Myocyte (in vitro differentiated cells): ENCODE measurements around the gene ACKR3. TPM values are rescaled to one million over a fixed set of nuclear protein-coding genes. Genes with fewer than 3 reads are reported as not detected.

Experiments used
- DNase-seq: peaks from one replicate; pipeline ENCODE4 v3.0.0-alpha.2; 2012; ENCODE audit warnings: low read depth
- total RNA-seq: library from RNA; depleted of rRNA; stranded (reverse); fragments of >200 nt; gene quantifications from 2 replicates; pipeline ENCODE4 v1.2.3, GENCODE V29; 2014

ACKR3 gene
- total RNA-seq, 1 donor from 2014 or later: not detected

DNA sequence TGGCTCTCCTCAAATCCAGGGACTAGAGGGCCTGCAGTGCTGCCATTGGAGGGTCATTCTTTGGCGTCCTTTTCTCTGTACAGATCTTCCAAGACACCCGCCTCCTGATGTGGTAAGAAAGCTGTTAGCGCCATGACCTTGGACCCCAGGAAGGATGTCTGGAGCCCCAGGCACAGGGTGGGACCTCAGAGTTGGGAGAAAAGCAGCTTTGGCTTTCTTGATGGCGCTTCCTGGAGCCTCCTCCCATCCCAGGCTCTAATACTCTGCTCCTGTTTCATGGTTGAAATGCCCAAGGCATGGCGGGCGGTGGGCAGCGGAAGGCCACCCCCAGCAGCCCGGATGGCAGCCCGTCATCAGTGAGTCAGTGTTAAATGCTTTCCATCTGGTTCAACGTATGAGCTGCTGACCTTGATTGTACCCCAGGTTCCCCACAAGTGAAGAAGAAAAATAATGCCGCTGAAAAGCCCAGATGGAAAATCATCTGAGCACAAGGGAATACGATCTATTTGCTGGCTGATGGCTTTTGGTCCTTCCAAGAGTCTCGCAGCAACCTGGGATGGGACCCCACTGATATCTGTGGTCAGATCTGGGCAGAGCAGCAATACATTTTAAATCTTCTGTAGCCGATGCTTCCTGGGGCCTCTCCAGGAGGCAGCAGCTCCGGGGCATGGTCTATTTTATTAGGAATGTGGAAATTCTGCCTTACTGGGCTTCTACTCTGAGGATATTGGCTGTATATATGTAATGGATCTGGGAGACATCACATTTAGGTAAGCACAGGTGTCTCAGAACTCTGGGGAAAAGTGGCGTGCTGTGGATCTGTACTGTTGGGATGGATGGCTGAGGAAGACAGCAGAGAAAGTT lies 15.1 kb downstream of the ACKR3 start:
- DNase-seq: no peak

DNA sequence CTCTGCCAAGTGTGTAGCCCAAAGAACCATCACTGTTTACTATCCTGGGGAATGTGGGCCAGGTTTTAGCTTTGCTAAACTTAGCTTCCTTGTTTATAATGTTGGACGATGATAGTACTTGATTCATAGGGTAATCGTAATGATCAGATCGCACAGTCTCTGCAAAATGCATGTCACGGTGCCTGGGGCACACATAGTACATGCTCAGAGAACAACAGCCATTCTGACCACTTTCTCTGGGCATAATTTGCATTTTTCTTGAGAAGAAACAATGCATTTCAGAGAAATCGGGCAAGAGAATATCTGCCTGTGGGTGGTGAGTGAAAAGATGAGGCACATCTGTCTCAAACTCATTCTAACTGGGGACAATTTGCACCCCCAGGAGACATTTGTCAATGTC lies 16.3 kb downstream of the ACKR3 start:
- no peak for DNase-seq

DNA sequence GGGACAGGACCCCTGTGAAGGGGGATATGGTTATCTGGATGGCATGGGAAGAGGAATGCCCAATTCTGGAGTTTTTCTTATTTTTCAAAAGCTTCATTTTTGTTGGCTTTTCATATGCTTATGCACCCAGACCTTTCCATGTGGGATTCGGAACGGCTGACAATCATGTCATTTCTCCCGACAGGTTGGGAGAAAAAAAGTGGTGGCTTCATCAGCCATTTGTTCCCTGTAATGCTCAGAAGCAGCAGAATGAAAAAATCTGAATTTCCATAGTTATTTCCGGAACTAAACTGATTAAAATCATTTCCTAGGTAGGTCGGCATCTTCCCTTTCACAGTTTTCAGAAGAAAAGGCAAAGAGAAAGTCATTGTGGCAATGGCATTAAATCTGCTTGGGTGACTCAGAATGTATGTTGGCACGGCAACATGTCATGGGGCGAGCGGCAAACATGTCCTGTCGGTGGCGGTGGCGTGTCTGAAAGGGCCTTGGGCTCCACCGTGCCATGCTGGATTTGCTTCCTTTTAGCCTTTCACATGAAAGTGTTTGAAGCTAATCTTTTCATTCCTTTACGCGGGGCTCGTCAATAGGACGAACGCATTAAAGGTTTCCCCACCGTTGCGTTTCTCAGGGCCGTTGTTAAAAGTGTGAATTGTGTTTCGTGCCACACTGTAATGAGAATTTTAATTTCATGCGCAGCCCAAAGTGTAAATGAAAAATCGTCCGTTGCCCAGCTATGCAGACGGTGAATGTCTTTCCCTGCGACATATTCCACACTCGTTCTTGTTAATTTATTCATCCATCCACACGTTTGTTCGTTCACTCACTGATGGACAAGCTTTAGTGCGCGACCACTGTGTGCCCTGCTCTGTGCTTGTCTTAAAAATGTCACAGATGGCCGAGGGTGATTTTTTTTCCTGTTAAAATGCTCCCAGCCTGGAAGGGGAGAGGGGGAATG lies 18.5 kb downstream of the ACKR3 start:
- DNase-seq: no peak

DNA sequence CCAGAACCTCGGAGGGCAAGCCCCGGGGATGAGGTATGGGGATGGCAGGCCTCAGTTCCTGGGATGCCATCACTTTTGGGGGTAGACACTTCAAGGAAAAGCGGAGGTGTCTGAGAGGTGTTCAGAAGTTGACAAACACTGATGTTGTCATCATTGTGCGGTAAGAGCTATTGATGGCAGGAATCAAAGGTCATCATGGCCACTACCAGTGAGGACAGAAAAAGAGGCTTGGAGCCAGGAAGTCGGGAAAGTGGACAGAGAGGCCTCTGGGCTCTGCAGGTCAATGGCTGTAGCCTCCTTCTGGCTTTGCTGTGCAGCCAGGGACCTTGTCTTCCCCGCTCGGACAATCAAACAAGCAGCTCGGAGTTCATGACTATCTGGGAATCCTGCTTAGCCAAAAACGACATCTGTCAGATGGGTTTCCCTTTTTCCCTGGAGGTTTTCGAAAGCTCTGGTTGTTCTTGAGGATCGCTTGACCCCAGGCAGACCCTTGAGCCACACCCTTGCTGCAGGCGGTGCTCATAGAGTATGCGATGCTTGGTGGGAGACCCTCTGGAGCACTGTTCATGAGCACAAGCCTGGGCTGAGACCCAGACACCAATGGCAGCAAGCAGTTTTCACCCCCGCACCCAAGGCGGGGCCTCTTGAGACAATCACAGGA lies 19.4 kb downstream of the ACKR3 start:
- no peak for DNase-seq

DNA sequence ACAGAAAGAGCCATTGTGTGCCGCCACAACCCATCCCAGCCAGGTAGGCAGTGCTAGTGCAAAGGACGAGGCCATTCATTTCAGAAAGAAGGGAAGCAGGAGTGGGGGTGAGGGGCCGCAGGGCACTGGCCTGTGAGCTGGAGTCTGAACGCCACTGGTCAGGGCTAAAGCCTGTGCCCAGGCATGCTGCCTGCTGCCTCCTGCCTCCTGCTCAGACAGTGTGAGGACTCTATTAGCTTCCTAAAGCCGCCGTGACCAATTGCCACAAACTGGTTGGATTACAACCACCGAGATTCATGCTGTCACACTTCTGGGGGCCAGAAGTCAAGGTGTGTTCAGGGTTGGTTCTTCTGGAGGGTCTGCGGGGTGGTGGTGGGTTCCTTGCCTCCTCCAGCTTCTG lies 21.2 kb downstream of the ACKR3 start:
- no peak for DNase-seq

DNA sequence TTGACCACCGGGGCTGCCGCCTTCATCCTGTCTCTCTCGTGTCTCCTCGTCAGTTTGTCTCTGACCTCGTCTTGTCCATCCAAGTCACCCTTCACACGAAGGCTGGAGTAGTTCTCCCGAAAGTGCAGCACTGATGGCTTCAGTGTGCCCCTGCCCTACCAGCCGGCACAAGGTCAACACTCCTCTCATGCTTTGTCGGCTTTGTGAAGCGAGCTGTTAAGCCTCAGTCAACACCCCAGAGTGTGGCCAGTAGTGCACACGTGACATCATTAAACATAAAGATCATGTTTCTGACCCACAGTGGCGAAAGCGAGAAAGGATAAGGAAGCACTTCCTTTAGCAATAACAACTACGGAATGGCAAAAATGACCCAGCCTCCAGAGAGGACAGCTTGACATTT lies 23.2 kb downstream of the ACKR3 start:
- no peak for DNase-seq

DNA sequence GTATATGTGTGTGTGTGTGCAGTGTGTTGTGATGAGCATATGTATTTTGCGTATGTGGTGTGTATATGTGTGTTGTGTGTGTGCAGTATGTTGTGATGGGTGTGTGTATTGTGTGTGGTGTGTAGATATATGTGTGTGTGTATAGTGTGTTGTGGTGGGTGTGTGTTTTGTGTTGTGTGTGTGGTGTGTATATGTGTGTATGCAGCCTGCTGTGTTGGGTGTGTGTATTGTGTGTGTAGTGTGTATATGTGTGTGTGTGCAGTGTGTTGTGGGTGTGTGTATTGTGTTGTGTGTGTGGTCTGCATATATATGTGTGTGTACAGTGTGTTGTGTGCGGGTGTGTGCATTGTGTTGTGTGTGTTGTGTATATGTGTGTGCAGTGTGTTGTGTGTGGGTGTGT lies 23.9 kb downstream of the ACKR3 start:
- no peak for DNase-seq

DNA sequence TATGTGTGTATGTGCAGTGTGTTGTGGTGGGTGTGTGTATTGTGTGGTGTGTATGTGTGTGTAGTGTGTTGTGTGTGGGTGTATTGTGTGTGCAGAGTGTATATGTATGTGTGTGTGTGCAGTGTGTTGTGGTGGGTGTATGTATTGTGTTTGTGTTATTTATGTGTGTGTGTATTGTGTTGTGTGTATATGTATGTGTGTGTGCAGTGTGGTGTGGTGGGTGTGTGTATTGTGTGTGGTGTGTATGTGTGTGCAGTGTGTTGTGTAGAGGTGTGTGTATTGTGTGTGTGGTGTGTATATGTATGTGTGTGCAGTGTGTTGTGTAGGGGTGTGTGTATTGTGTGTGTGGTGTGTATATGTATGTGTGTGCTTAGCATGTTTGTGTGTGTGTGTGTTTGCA lies 24.3 kb downstream of the ACKR3 start:
- DNase-seq: no peak

DNA sequence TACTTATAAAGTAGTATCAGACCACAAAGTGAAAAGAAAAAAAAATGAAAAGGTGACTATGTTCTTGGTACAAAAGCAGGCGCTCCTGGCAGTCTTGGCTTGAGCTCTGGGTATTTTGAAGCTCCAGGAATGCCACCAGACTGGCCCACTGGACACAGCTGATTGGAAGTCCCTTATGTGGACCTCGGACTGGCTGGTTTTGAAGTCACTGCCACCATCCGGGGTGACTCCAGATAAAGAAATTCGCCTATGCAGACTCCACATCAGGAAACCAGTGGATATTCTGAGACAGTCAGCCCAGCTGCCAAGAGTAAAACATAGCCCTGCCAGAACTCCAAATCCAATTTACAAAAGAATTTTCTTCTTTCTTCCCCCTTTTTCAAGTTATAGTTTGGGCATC lies 28.0 kb downstream of the ACKR3 start:
- no peak for DNase-seq

DNA sequence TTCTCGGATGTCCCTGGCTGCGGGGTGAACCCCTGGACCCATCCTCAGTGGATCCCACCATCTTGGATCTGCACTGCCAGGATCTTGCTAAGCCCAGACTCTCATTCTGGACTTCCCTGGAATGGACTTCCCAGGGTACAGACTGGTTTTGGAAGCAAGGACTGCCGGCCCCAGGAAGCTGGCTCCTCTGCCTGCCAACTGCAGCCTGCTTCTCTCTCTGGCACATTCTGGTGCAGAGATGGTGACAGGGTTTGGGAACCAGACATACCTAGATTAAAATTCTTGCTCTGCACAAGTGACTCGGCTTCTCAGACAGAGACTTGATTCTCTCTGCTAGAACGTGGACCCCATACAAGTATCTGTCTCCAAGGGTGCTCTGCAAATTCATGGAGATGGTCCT lies 29.4 kb downstream of the ACKR3 start:
- no peak for DNase-seq

DNA sequence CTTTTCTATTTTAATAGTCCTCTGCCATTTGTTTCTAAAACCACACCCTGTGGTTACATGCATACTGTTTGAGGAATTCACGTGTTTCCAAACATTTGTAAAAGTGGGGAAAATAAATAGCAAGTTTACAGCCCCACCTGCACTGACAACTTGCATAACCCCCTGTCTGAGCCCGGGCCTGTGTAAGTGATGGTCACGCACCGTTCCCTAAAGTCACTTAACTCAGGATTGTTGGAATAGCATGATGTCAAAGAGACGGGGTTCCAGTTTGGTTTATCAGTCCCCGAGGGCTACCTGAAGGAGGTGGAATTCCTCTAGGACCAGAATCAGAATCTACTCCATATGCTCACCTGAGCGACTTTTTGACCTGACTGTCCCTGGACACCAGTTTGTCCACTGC lies 30.5 kb downstream of the ACKR3 start:
- DNase-seq: no peak

DNA sequence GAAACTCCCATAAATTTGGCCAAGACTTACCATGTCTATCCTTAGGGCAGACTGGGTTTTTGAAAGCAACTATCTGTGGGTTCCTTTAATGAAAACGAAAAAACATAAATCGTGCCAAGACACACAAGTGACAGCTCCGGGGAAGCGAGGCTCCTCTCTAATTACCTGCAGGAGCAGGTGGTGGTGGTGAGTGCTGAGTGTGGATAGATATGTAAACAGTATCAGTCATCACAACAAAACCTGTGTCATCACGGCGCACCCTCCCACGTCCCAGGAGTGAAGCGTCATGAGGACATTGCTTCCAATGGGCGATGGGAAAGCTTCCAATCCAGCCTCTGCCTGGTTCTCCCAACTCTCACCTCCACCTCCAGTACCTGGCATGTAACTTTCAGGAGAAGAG lies 31.3 kb downstream of the ACKR3 start:
- no peak for DNase-seq

DNA sequence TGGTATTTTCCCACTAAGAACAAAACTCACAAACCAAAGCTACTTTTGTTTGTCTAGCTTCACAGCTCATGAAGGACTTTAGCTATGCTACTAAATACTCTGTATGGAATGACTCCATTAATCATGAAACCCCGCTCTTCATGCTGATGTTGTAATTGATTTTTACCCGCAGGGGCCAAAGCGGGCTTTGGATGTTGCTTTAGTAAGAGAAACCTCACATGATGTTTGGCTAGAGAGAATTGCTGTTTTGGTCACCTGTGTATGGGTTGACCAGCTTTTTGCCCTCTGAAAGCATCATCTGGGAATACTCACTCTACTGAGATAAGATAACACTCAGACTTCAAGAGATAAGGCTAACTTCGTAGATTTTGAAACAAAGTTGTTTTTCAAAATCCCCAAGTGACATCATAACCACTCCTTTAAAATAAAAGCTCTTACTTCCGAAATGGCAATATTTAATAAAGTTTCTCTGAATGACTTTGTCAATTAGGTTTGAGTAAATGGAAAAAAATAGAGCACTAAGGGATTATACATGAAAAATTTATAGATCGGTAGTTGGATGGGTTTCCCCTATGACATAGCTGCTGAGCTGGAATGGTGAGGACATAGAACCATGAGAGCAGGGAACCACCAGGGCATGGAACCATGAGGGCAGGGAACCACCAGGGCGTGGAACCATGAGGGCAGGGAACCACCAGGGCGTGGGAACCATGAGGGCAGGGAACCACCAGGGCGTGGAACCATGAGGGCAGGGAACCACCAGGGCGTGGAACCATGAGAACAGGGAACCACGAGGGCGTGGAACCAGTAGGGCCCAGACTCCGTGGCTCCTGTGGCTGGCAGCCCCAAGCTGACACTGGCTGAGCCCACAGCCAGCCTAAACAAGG lies 31.9 kb downstream of the ACKR3 start:
- DNase-seq: no peak

DNA sequence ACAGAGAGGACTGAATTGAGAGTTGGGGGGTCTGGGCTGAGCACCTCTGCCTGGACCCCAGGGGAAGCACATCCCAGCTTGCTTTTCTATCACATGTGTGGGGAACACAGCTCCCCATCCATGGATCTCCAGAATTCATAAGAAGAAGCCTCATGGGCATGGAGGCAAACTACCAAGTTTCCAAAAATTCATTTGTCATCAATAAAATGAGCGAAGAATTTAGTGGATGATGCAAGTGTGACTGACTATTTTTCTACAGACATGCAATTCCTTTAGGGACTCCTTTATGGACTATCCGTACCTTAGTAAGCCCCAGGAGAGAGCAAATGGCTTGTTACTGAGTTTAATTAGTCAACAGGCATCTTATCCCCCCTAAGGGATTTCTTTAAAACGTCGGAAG lies 33.1 kb downstream of the ACKR3 start:
- no peak for DNase-seq

DNA sequence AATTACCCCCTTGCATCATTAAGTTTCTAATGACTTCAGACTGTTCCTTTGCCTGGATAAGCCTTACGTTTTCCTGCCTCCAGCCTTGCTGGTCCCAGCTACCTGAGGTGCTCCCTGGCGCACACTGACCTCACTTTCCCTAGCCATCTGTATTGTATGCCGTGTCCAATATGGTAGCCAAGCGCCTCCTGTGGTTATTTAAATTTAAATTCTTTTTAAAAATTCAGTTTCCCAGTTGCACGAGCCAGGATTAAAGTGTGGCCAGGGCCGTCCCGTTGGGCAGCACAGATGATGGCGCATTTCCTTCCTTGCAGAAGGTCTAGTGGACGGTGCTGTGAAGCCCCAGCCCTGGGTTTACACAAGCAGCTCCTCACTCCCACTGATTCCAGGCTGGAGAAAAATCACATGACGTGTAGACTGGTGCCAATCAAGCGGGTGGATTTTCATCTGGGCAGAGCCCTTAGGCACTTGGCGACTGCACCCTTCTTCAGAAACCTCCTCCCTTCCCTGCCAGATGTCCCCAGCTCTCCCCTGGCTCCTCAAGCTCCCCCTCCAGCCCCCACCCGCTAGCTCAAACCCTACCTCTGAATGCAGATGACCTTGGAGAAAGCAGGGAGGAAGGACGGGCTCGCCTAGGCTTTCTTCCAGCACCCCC lies 33.9 kb downstream of the ACKR3 start:
- DNase-seq: no peak

DNA sequence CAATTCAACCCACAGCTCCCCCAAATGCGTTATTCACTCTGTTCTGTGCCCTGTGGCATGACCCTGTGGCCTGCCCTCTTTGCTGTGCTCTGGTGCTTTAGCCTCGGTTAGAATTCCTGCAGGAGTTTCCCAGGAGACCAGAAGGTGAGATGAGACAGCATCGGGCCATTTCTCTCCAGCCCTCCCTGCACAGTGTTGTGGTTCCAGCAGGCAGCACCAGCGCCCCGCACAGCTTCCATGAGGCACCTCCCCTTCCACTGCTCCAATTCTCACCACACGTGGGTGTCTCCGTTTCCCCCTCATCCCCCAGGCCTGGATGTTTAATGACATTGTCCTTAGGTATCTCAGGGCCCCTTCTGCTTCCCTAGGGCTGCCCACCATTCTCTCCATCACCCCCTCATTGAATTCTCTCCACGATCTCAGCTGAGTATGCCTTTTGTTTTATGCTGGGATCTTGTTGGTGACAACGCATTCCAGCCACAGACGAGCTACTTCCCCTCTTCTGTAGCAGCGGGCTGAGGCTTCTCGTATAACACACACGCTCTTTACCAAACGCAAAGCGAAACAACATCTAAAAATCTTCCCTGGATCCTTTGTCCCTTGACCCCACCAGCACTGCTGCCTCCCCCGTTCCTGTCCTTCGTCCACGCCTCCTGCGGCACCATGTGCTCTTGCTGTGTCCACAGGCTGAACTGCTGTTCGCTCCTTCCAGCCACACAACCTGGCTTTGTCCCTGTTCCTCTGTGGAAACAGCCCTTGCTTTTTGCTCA lies 35.1 kb downstream of the ACKR3 start:
- DNase-seq: no peak

DNA sequence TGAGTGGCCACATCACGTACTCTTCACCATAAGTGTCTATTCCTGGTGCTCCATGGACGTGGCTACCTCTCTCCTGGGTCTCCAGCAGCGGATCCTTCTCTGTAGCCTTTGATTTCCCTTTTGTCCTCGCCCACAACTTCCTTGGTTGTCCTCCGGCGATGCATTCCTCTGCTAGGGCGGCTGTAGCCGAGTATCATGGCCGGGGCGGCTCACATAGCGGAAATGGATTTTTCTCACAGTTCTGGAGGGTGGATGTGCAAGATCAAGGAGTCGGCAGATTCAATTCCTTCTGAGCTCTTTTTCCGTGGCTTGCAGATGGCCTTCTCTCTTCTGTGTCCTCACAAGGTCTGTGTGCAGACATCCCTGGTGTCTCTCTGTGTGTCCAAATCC lies 35.7 kb downstream of the ACKR3 start:
- DNase-seq: no peak

DNA sequence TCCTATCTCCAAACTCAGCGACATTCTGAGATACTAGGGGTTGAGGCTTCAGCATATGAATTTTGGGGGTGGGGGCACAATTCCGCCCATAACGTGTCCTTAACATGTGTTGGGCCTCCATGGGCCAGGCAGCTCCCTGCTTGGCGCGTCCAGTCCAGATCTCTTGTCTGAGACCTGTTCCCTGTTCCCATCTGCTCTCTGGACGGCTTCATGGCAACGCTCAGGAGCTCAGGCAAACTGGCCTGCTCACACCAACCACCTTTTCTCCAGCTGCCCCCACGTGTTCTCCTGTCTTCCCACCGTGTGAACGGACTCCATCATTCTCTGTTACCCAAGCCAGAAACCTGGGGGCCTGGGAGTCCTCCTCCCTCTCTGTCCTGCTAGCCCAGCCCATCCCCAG lies 36.4 kb downstream of the ACKR3 start:
- no peak for DNase-seq

DNA sequence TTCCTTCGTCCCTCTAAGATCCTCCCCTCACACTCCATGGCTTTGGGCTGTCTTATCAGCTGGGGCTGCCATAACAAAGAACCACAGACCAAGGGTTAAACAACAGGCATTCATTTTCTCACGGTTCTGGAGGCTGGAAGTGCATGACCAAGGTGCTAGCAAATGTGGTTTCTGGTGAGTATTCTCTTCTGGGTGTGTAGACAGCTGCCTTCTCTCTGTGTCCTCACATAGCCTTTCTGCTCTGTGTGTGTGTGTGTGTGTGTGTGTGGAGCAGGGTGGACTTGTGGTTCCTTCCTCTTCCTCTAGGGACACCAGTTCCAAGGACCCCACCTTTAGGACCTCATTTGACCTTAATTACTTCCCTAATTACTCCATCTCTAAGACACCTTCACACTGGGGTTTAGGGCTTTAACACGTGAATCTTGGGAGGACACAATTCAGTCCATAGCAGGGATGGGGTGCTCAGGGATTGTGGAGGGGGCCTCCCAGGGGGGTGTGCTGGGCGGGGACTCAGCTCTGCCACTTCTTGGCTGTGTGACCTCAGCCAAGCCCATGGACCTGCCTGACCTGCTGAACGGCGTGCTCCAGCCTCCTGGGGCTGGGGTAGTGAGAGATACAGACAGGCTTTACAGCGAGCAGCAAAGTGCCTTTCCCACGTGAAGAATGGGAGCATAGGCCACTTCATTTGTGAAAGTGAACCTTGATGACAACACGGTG lies 38.0 kb downstream of the ACKR3 start:
- DNase-seq: peak; percentile 90
